Measurements from ENCODE around the gene TTC34.
A peak's percentile ranks its signal among the peaks of the same experiment; 100 is the strongest.

Gene TTC34

DNA sequence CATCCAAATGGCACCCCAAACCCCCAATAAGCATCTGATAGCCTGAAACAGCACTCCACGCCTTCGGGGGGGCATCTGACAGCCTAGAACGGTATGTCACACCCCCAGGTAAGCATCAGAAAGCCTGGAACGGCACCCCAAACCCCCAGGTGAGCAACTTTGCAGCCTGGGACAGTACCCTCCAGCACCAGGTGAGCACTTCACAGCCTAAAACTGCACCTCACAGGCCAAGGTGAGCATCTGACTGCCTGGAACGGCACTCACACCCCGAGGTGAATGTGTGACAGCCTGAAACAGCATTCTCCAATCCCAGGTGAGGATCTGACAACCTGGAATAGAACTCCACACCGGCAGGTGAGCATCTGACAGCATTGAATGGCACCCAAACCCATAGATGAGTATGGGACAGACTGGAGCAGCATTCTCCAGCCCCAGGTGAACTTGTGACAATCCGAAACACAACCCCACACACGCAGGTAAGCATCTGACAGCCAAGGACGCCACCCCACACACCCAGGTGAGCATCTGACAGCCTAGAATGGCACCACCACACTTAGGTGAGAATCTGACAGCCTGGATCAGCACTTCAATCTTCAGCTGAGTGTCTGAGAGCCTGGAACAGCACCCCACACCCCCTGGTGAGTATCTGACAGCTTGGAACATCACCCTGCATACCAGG lies 150.4 kb downstream of the TTC34 start:
- ATAC-seq (replicated peaks; ENCODE audit: extremely low read depth, poor library complexity, severe bottlenecking) = no peak
- H3K4me3 Mint-ChIP-seq = no peak overlapping the region
- H3K4me1 Mint-ChIP-seq = no peaks in the 10 kb centered on the region
- H3K27ac Mint-ChIP-seq (ENCODE audit: low read depth) = no peak overlapping the region
- peaks cover 55% of the 10 kb centered on the region for H3K27me3 Mint-ChIP-seq
- DNase-seq (ENCODE audit: low spot score in 2 of 2) = no peak
- H3K9me3 Mint-ChIP-seq = peaks cover 12% of the 10 kb centered on the region
- H3K36me3 Mint-ChIP-seq (ENCODE audit: insufficient read depth) = peaks cover 2% of the 10 kb centered on the region

- ATAC-seq (replicated peaks; ENCODE audit: extremely low read depth, poor library complexity, severe bottlenecking) (no peak), DNase-seq (ENCODE audit: low spot score in 2 of 2) (no peak)
- Mint-ChIP-seq H3K27ac (ENCODE audit: low read depth) (no peak overlapping the region), H3K9me3 (peaks cover 12% of the 10 kb centered on the region), H3K27me3 (peaks cover 13% of the 10 kb centered on the region), H3K4me1 (peaks cover 11% of the 10 kb centered on the region), H3K36me3 (ENCODE audit: insufficient read depth) (peaks cover 7% of the 10 kb centered on the region), H3K4me3 (no peak overlapping the region)
Measured at GRCh38 chr1:2646837-2647236, 154.7 kb downstream of the TTC34 start.

DNA sequence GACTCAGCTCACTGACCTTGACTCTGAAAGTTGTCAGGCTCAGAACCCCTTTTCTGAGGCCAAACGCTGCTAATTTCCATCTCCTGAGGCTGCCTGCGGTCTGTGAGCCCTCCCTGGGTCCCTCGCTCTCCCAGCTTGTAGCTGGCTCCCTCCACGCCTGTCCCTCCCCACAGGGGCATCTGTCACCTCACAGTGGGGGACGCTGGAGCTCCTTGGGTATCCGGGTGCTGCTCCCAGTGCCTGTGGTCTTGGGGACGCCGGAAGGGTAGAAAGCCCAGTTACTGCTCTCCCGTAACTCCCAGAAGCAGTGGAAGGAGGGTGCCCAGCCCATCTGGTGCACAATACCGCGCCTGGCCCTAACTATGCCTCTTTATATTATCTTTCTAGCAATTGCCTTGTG lies 155.7 kb downstream of the TTC34 start:
- peaks cover 12% of the 10 kb centered on the region for H3K9me3 Mint-ChIP-seq
- H3K27ac Mint-ChIP-seq (ENCODE audit: low read depth) = peak overlapping the region; percentile 70

GRCh38 chr1:2645143-2645542 lies 156.3 kb downstream of the TTC34 start:
- Mint-ChIP-seq H3K27ac (ENCODE audit: low read depth) (no peak overlapping the region), H3K9me3 (peaks cover 12% of the 10 kb centered on the region), H3K36me3 (ENCODE audit: insufficient read depth) (peaks cover 7% of the 10 kb centered on the region), H3K4me1 (peaks cover 11% of the 10 kb centered on the region), H3K4me3 (no peak overlapping the region), H3K27me3 (no peaks in the 10 kb centered on the region)
- no peak for DNase-seq (ENCODE audit: low spot score in 2 of 2)
- ATAC-seq (replicated peaks; ENCODE audit: extremely low read depth, poor library complexity, severe bottlenecking) = no peak

More for the DNA sequence above, 155.7 kb downstream of the TTC34 start:
- peaks cover 2% of the 10 kb centered on the region for H3K27me3 Mint-ChIP-seq
- peaks cover 7% of the 10 kb centered on the region for H3K36me3 Mint-ChIP-seq (ENCODE audit: insufficient read depth)
- no peak for ATAC-seq (replicated peaks; ENCODE audit: extremely low read depth, poor library complexity, severe bottlenecking)
- no peak for DNase-seq (ENCODE audit: low spot score in 2 of 2)
- H3K4me3 Mint-ChIP-seq = no peak overlapping the region
- H3K4me1 Mint-ChIP-seq = peaks cover 11% of the 10 kb centered on the region

GRCh38 chr1:2644591-2645101 lies 156.8 kb downstream of the TTC34 start:
- Mint-ChIP-seq H3K4me3 (no peak overlapping the region), H3K27me3 (no peaks in the 10 kb centered on the region), H3K36me3 (ENCODE audit: insufficient read depth) (peaks cover 7% of the 10 kb centered on the region), H3K27ac (ENCODE audit: low read depth) (no peak overlapping the region), H3K4me1 (peaks cover 11% of the 10 kb centered on the region), H3K9me3 (peaks cover 12% of the 10 kb centered on the region)
- ATAC-seq (replicated peaks; ENCODE audit: extremely low read depth, poor library complexity, severe bottlenecking) (no peak), DNase-seq (ENCODE audit: low spot score in 2 of 2) (no peak)

DNA sequence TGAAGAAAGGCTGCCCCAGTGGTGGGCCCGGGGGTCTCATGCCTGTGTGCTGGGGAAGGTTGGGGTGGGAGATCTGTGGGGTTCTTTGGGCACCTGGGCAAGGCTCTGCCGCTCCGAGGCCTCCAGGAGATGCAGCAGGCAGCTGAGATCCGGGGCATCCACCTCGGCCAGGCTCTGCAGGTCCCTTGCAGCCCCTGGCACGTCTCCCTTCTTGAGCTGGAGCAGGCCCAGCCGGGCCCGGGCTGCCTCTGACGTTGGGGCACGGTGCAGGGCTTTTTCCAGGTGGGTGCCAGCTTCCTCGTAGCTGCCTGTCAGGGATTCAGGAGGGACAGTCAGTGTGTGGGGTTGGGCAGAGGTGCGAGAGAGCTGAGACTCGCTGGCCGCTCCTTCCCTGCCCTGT lies 157.3 kb downstream of the TTC34 start:
- DNase-seq (ENCODE audit: low spot score in 2 of 2) (no peak), ATAC-seq (replicated peaks; ENCODE audit: extremely low read depth, poor library complexity, severe bottlenecking) (no peak)
- Mint-ChIP-seq H3K9me3 (peaks cover 12% of the 10 kb centered on the region), H3K27me3 (no peaks in the 10 kb centered on the region), H3K4me3 (peak overlapping the region; percentile 59), H3K36me3 (ENCODE audit: insufficient read depth) (peaks cover 9% of the 10 kb centered on the region), H3K27ac (ENCODE audit: low read depth) (peak overlapping the region; percentile 78), H3K4me1 (peaks cover 11% of the 10 kb centered on the region)

GRCh38 chr1:2643414-2644077 lies 157.9 kb downstream of the TTC34 start:
- no peak for ATAC-seq (replicated peaks; ENCODE audit: extremely low read depth, poor library complexity, severe bottlenecking)
- no peaks in the 10 kb centered on the region for H3K27me3 Mint-ChIP-seq
- peaks cover 11% of the 10 kb centered on the region for H3K4me1 Mint-ChIP-seq
- no peak for DNase-seq (ENCODE audit: low spot score in 2 of 2)
- H3K9me3 Mint-ChIP-seq = peaks cover 12% of the 10 kb centered on the region
- peaks cover 9% of the 10 kb centered on the region for H3K36me3 Mint-ChIP-seq (ENCODE audit: insufficient read depth)
- peak overlapping the region; percentile 59 for H3K4me3 Mint-ChIP-seq
- peak overlapping the region; percentile 78 for H3K27ac Mint-ChIP-seq (ENCODE audit: low read depth)

DNA sequence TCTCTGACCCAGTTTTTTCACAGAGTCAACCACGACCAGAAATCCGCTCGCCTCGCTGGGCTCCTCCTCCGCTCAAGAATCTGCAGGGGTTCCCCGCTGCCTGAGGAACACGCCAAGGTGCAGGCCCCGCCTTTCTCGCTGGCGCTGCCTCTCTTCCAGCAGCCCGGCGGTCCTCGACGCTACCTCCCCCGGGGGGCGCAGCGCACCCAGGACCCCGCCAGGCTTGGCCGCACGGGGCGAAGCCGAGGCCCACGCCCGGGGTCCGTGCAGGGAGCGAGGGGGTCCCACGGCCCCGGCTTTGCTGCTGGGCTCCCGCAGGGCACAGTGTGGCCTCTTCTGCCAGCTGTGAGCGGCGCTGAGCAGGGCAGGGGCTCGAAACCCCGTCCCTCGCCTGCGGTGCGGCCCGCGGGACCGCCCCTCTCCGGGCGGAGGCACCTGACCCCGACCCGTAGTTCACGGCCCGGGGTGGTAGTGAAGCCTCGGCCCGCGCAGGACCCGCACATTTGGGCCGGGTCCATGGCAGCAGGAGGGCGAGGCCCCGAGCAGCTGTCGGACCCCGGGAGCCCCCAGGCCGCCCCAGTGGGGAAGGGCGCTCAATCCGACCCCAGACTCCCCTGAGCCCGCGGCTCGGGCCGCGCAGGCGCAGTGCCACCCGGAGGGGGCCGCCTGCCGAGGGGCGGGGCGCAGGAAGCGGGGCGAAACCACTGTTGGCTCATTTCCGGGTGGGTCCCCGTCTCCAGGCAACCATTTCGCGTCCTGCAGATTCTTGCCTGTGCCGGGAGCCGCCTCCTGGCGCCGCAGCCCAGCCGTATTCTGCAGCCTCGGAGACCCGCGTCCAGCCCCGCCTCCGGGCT lies 158.7 kb downstream of the TTC34 start:
- peaks cover 11% of the 10 kb centered on the region for H3K4me1 Mint-ChIP-seq
- DNase-seq (ENCODE audit: low spot score in 2 of 2) = peak; percentile 89 to 93
- peaks cover 7% of the 10 kb centered on the region for H3K9me3 Mint-ChIP-seq
- ATAC-seq (replicated peaks; ENCODE audit: extremely low read depth, poor library complexity, severe bottlenecking) = peak; percentile 89
- H3K27me3 Mint-ChIP-seq = no peaks in the 10 kb centered on the region
- H3K36me3 Mint-ChIP-seq (ENCODE audit: insufficient read depth) = peaks cover 9% of the 10 kb centered on the region
- H3K27ac Mint-ChIP-seq (ENCODE audit: low read depth) = peak overlapping the region; percentile 93
- H3K4me3 Mint-ChIP-seq = peak overlapping the region; percentile 81

DNA sequence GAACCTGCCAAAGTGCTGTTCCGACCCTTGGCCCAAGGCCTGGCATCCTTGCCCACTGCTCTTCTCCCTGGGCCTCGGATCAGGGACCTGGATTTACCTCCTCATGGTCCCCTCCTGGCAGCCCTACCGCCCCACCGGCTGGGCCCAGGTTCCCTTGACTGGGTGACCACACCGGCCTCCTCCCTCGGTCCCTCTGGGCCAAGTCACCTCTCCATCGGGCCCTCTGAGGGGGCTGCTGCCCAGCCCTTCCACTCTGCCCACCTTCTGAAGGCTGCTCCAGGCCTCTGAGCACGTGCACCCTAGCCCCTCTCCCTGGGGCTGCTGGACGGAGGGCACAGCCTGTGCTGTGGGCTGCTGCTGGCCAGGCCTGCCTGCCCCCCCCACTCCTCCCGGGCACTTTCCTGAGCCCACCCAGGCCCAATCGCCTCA lies 159.3 kb downstream of the TTC34 start:
- ATAC-seq (replicated peaks; ENCODE audit: extremely low read depth, poor library complexity, severe bottlenecking) (no peak), DNase-seq (ENCODE audit: low spot score in 2 of 2) (no peak)
- H3K4me3 Mint-ChIP-seq = peak overlapping the region; percentile 81
- H3K4me1 Mint-ChIP-seq = peaks cover 12% of the 10 kb centered on the region
- H3K36me3 Mint-ChIP-seq (ENCODE audit: insufficient read depth) = peaks cover 9% of the 10 kb centered on the region
- H3K27me3 Mint-ChIP-seq = no peaks in the 10 kb centered on the region
- H3K27ac Mint-ChIP-seq (ENCODE audit: low read depth) = peak overlapping the region; percentile 93
- peaks cover 5% of the 10 kb centered on the region for H3K9me3 Mint-ChIP-seq

GRCh38 chr1:2641381-2642130 lies 159.9 kb downstream of the TTC34 start:
- no peak overlapping the region for H3K27ac Mint-ChIP-seq (ENCODE audit: low read depth)
- H3K4me1 Mint-ChIP-seq = peaks cover 16% of the 10 kb centered on the region
- H3K4me3 Mint-ChIP-seq = peak overlapping the region; percentile 81
- H3K36me3 Mint-ChIP-seq (ENCODE audit: insufficient read depth) = peaks cover 9% of the 10 kb centered on the region
- H3K27me3 Mint-ChIP-seq = no peaks in the 10 kb centered on the region
- ATAC-seq (replicated peaks; ENCODE audit: extremely low read depth, poor library complexity, severe bottlenecking) = no peak
- no peak for DNase-seq (ENCODE audit: low spot score in 2 of 2)
- no peaks in the 10 kb centered on the region for H3K9me3 Mint-ChIP-seq

DNA sequence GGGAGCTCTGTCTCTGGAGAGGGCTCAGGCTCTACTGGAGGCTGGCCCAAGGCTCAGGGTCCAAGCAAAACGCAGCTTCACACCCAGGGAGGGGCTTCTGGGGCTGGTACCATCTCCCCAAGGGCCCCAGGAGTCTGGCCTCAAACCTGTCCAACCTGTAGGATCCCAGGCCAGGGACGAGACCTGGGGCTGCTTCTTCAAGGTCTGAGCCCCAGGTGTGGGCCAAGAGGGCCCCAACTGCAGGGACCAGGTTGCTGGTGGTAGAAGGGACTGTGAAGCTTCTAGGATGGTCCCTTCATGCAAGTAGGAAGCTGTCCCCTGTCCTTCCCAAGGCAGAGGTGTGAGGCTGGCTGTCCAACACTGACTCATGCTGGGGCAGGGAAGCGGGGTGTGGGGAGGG lies 160.9 kb downstream of the TTC34 start:
- H3K9me3 Mint-ChIP-seq = no peaks in the 10 kb centered on the region
- no peak for ATAC-seq (replicated peaks; ENCODE audit: extremely low read depth, poor library complexity, severe bottlenecking)
- peaks cover 9% of the 10 kb centered on the region for H3K36me3 Mint-ChIP-seq (ENCODE audit: insufficient read depth)
- no peak overlapping the region for H3K27ac Mint-ChIP-seq (ENCODE audit: low read depth)
- no peak for DNase-seq (ENCODE audit: low spot score in 2 of 2)
- H3K27me3 Mint-ChIP-seq = no peaks in the 10 kb centered on the region
- H3K4me3 Mint-ChIP-seq = no peak overlapping the region
- peaks cover 16% of the 10 kb centered on the region for H3K4me1 Mint-ChIP-seq
